GM21381 (cell line): Measurements from ENCODE around the gene SRSF2.
A peak's percentile ranks its signal among the peaks of the same experiment; 100 is the strongest.
"Not testable (repeated sequence)": the region's sequence is repeated elsewhere in the genome, so short reads cannot be mapped to it uniquely, and the experiment has no call there.

Experiments
- ATAC-seq: cut with Tn5 transposase; IDR thresholded peaks from one replicate; pipeline ENCODE4 v1.9.1; 2021; ENCODE audit warnings: mild to moderate bottlenecking, moderate library complexity; ENCODE audit not compliant: unreplicated experiment

SRSF2 gene, protein sequence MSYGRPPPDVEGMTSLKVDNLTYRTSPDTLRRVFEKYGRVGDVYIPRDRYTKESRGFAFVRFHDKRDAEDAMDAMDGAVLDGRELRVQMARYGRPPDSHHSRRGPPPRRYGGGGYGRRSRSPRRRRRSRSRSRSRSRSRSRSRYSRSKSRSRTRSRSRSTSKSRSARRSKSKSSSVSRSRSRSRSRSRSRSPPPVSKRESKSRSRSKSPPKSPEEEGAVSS

DNA sequence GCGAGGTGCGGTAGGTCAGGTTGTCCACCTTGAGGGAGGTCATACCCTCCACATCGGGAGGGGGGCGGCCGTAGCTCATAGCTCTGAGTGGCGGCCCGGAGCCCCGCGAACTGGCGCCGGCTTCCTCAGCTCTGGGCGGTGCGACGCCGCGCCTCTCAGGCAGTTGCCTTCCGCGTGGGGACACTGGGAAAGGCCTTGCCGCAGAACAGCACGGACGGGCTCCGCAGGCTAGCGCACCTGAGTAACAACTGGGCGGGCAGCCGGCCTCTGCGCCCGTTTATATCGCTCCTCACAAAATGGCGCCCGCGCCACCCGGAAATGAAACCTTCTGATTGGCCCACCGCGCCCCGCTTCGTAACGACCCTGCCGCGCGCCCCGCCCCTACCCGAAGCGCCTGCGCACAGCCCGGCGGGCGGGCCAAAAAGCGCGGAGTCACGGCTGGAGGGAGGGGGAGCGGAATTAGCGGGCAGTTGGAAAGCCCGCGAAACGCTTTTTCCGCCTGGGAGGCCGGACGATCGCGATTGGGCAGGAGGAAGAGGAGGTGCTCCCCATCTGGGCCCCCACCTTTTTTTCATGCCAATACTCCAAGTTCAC, at the start of gene SRSF2:
TSS of gene SRSF2 (minus strand) at position 250 of the 594 bp plus-strand sequence. CDS start at position 79, 171 bp downstream.
- peak; percentile 64 for ATAC-seq

DNA sequence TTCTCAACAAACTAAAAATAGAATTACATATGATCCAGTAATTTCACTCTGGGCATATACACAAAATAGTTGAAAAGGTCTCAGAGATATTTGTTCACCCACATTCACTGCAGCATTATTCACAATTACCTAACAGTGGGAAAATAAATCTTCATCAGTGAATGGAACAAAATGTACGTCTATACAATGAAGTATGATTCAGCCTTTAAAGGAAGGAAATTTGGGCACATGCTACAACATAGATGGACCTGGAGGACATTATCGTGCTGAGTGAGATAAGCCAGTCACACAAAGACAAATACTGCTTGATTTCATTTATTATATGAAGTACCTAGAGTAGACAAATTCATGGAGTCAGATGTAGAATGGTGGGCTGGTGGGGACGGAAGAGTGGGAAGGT, 47.8 kb upstream of the SRSF2 start:
- ATAC-seq = no peak

GRCh38 chr17:76783146-76783545, 46.0 kb upstream of the SRSF2 start:
- ATAC-seq = no peak

- no peak for ATAC-seq
Observed at GRCh38 chr17:76781056-76781982, 44.2 kb upstream of the SRSF2 start.

GRCh38 chr17:76775021-76775600, 38.0 kb upstream of the SRSF2 start:
- no peak for ATAC-seq

- ATAC-seq = no peak
Observed at GRCh38 chr17:76772842-76773525, 35.9 kb upstream of the SRSF2 start.

DNA sequence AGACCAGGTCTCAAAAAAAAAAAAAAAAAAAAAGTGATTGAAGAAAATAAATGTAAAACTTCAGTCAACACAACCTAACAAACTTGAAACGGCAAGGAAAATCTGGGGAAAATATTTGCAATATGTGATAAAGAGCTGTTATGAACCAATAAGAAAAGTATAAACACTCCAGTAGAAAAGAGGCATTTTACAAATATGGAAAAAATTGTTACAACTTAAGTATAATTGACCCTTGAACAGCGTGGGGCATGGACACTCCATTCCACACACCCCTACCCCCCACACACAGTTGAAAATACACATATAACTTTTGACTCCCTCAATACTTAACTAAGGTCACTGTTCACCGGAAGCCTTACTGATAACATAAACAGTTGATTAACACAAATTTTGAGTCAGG, 21.4 kb upstream of the SRSF2 start:
- ATAC-seq = no peak

DNA sequence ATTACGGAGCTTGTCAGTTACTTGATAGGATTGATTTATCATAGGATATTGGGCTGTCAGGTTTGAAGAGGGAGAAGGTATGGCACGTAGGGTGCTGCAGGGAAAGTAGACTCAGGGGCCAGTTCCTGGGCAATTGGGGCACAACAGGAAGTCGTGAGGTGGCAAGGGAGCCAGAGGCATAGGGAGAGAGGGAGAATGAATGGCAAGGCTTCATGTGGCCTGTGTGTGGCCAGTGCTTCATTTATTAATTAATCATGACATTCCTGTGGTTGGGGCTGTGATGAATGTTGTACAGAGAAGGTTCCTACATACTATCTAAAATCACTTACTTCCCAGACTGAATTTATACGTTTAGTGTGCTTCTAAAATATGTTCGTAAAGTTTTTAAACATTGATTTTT, 20.1 kb upstream of the SRSF2 start:
- no peak for ATAC-seq

DNA sequence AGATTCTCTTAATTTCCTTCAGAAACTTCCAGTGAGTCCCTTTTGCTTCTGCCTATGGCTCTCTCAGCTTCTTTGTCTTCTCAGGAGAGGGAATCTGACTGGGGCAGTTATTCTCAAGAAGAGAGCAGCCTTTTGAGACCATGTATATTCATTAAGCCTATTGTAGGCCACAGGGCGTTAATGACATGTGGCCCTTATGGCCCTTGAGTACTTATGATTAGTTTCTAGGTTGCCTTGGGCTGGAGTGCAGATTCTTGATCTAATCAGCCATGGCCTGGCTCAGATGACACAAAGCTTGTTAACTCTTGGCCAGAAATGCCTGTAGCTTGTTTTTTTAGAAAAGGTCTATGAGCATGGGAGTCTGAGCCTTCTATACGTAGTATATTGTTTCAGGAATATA, 18.2 kb upstream of the SRSF2 start:
- no peak for ATAC-seq

GRCh38 chr17:76753061-76753961, 16.2 kb upstream of the SRSF2 start:
- no peak for ATAC-seq

- no peak for ATAC-seq
Observed at GRCh38 chr17:76752006-76752405, 14.9 kb upstream of the SRSF2 start.

GRCh38 chr17:76751416-76751993, 14.4 kb upstream of the SRSF2 start:
- ATAC-seq = no peak

GRCh38 chr17:76748657-76749056, 11.5 kb upstream of the SRSF2 start:
- ATAC-seq = no peak

- ATAC-seq = no peak
Observed at GRCh38 chr17:76747716-76748363, 10.7 kb upstream of the SRSF2 start.

DNA sequence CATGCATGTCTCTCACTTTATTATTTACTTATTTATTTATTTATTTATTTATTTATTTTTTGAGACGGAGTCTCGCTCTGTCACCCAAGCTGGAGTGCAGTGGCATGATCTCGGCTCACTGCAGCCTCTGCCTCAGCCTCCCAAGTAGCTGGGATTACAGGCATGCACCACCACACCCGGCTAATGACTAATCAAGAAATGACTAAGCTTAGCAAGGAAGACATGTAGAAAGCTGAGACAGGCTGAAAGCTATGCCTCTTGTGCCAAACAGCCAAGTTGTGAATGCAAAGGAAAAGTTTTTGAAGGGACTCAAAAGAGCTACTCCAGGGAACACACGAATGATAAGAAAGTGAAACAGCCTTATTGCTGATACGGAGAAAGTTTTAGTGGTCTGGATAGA, 8.7 kb upstream of the SRSF2 start:
- not testable (repeated sequence) for ATAC-seq

- ATAC-seq = no peak
Observed at GRCh38 chr17:76744747-76745146, 7.6 kb upstream of the SRSF2 start.

- no peak for ATAC-seq
Observed at GRCh38 chr17:76742958-76743357, 5.8 kb upstream of the SRSF2 start.

DNA sequence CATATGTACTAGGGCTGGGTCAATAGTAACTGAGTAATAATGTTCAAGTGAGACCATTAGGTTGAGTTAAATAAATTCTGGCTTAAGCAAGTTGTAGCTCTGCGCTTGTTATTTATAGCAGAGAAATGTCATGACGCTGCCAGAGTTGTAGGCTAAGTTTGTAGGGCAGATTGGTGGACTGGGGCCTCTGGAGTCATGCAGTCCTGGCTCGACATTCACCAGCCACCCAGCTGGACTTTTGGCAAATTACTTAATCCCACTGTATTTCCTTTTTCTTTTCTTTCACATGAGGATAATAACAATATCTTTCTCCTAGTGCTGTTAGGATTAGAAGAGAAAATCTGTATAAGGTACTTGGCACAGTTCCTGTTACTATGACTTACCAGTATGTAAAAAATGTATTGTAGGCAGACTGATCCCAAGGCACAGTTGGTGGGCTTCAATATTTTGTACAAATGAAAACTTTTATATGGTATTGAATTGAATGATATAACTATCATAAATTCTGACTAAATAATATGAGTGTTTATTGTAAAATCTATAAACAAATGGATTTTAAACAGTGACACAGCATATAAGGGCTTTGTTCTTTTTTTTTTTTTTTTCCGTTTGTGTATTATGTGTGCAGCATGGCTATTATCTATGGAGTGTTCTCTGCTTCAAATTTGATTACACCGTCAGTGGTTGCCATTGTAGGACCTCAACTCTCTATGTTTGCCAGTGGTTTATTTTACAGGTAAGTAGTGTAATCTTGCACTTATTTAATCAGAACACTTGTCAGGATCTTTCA, 3.4 kb upstream of the SRSF2 start:
- no peak for ATAC-seq
